GM19467 (cell line): ENCODE data around the gene PLCH2.

ENCODE experiments used
- ATAC-seq: cut with Tn5 transposase; IDR thresholded peaks from one replicate; pipeline ENCODE4 v1.9.1; 2021; ENCODE audit warnings: mild to moderate bottlenecking, moderate library complexity; ENCODE audit not compliant: unreplicated experiment

PLCH2 gene

GRCh38 chr1:2512862-2513421, 36.9 kb downstream of the PLCH2 start:
- ATAC-seq, result no peak

GRCh38 chr1:2513939-2514652, 38.0 kb downstream of the PLCH2 start:
- ATAC-seq, result no peak

GRCh38 chr1:2514863-2515762, 39.0 kb downstream of the PLCH2 start:
- no peak for ATAC-seq

- ATAC-seq, result no peak
Measured at GRCh38 chr1:2515763-2516080, 39.6 kb downstream of the PLCH2 start.

GRCh38 chr1:2516124-2516523, 40.0 kb downstream of the PLCH2 start:
- no peak for ATAC-seq

- ATAC-seq, result no peak
Measured at GRCh38 chr1:2516946-2517345, 40.9 kb downstream of the PLCH2 start.

GRCh38 chr1:2517966-2518365, 41.9 kb downstream of the PLCH2 start:
- no peak for ATAC-seq

- no peak for ATAC-seq
Measured at GRCh38 chr1:2518528-2518927, 42.4 kb downstream of the PLCH2 start.

- no peak for ATAC-seq
Measured at GRCh38 chr1:2519029-2519685, 43.1 kb downstream of the PLCH2 start.

GRCh38 chr1:2519729-2520128, 43.6 kb downstream of the PLCH2 start:
- ATAC-seq, result no peak

- no peak for ATAC-seq
Measured at GRCh38 chr1:2520206-2520605, 44.1 kb downstream of the PLCH2 start.

GRCh38 chr1:2520806-2521205, 44.7 kb downstream of the PLCH2 start:
- ATAC-seq, result no peak

GRCh38 chr1:2522230-2522629, 46.1 kb downstream of the PLCH2 start:
- ATAC-seq, result no peak

- ATAC-seq, result no peak
Measured at GRCh38 chr1:2523191-2523890, 47.3 kb downstream of the PLCH2 start.

- no peak for ATAC-seq
Measured at GRCh38 chr1:2523891-2524609, 48.0 kb downstream of the PLCH2 start.

- no peak for ATAC-seq
Measured at GRCh38 chr1:2525572-2525919, 49.5 kb downstream of the PLCH2 start.

- peak; percentile 88 for ATAC-seq
Measured at GRCh38 chr1:2525920-2526823, 50.1 kb downstream of the PLCH2 start, which contains the start of gene PANK4. PANK4 (minus strand) TSS chr1:2526596; CDS start chr1:2526587, 9 bp downstream.

- peak; percentile 16 for ATAC-seq
Measured at GRCh38 chr1:2526824-2527555, 50.9 kb downstream of the PLCH2 start.

- ATAC-seq, result no peak
Measured at GRCh38 chr1:2527556-2527860, 51.4 kb downstream of the PLCH2 start.
